HEK293 (cell line): ENCODE results near the gene PAFAH1B2.
A peak's percentile ranks its signal among the peaks of the same experiment; 100 is the strongest.
"Not testable (repeated sequence)": the region's sequence is repeated elsewhere in the genome, so short reads cannot be mapped to it uniquely, and the experiment has no call there.

ENCODE experiments used
- CTCF ChIA-PET: fragments of 350-600 bp; formaldehyde crosslinking; extraction: SDS; loops from one replicate; lab custom pipeline; 2021; ENCODE audit warnings: antibody characterized with exemption; lab: Yijun Ruan, JAX
- POLR2A ChIA-PET: fragments of 300-600 bp; formaldehyde crosslinking; extraction: SDS; loops from one replicate; lab custom pipeline; 2020; ENCODE audit warnings: antibody characterized with exemption, inconsistent platforms; lab: Yijun Ruan, JAX
- H3K27ac ChIP-seq: fragments of 200-500 bp; sonication (Bioruptor generic); 2 replicates; pipeline ENCODE4 v1.5.1; 2014; ENCODE audit warnings: low read depth, low read length, control low read depth, inconsistent platforms; ENCODE audit errors: extremely low read depth
- H3K36me3 ChIP-seq, 2 experiments: fragments of 200-500 bp in 1 of 2; sonication (Bioruptor generic) in 1 of 2; 1 replicate in 1 of 2; 2 replicates in 1 of 2; pipeline ENCODE4 v1.5.1; 2014 to 2017; ENCODE audit warnings: inconsistent platforms in 2 of 2, low read length in 2 of 2; ENCODE audit not compliant: control insufficient read depth in 2 of 2, insufficient read depth in 1 of 2
- H3K4me1 ChIP-seq: fragments of 200-500 bp; sonication (Bioruptor generic); 2 replicates; pipeline ENCODE4 v1.5.1; 2014; ENCODE audit warnings: mild to moderate bottlenecking, low read length, inconsistent platforms; ENCODE audit not compliant: control insufficient read depth, insufficient read depth
- H3K4me3 ChIP-seq: 2 replicates; pipeline ENCODE4 v1.5.1; 2011; ENCODE audit warnings: low read depth, mild to moderate bottlenecking, control low read depth, low read length, moderate library complexity
- H3K9me3 ChIP-seq: fragments of 200-500 bp; sonication (Bioruptor generic); 2 replicates; pipeline ENCODE4 v1.5.1; 2014; ENCODE audit warnings: low read depth, low read length, inconsistent platforms; ENCODE audit not compliant: control insufficient read depth, insufficient read depth
- BCL11A ChIP-seq: fragments of 450-650 bp; formaldehyde crosslinking; IDR thresholded peaks from 2 replicates; pipeline ENCODE4 v1.5.1; 2016; ENCODE audit warnings: low read depth, missing biosample characterization, missing genetic modification characterization
- HOXD13 ChIP-seq: sonication (generic); formaldehyde crosslinking; IDR thresholded peaks from 2 replicates; pipeline ENCODE4 v1.8.0; 2022; ENCODE audit warnings: missing genetic modification reagents, borderline replicate concordance
- INSM2 ChIP-seq: fragments of 450-650 bp; formaldehyde crosslinking; IDR thresholded peaks from 2 replicates; pipeline ENCODE4 v1.5.1; 2016; ENCODE audit warnings: missing biosample characterization, missing genetic modification characterization
- PRDM6 ChIP-seq: fragments of 450-650 bp; formaldehyde crosslinking; IDR thresholded peaks from 2 replicates; pipeline ENCODE4 v1.5.1; 2017; ENCODE audit warnings: missing biosample characterization, missing genetic modification characterization
- SP7 ChIP-seq: fragments of 450-650 bp; formaldehyde crosslinking; IDR thresholded peaks from 2 replicates; pipeline ENCODE4 v1.5.1; 2016; ENCODE audit warnings: missing biosample characterization, missing genetic modification characterization
- TRIM28 ChIP-seq: IDR thresholded peaks from 2 replicates; pipeline ENCODE4 v1.6.1; 2011; ENCODE audit warnings: low read length, control low read depth, borderline replicate concordance
- ZBTB1 ChIP-seq: fragments of 450-650 bp; formaldehyde crosslinking; IDR thresholded peaks from 2 replicates; pipeline ENCODE4 v1.5.1; 2016; ENCODE audit warnings: missing biosample characterization, missing genetic modification characterization
- ZNF843 ChIP-seq: fragments of 450-650 bp; formaldehyde crosslinking; IDR thresholded peaks from 2 replicates; pipeline ENCODE4 v1.5.1; 2016; ENCODE audit warnings: missing biosample characterization, missing genetic modification characterization
- TF ChIP-seq, protein P1 (sequence below): fragments of 450-650 bp; IDR thresholded peaks from 2 replicates; pipeline ENCODE4 v1.5.1; 2018; ENCODE audit warnings: missing biosample characterization, missing genetic modification characterization

PAFAH1B2 gene

GRCh38 chr11:117182551-117182935, 38.5 kb downstream of the PAFAH1B2 start (continued):
- TF ChIP-seq TRIM28, result no peak
- no peak for TF ChIP-seq BCL11A (tag by site-specific recombination)

- not testable (repeated sequence) for H3K27ac ChIP-seq, H3K4me1 ChIP-seq, H3K9me3 ChIP-seq, H3K4me3 ChIP-seq
- H3K36me3 ChIP-seq, result peaks cover 0 to 52% of the 10 kb centered on the region in 2 experiments; a peak in 1 of 3 replicates
- ChIA-PET CTCF (interaction anchor here (0.6 to 7.1 kb wide), 4 partner anchors 11 to 303 kb away, joined by 3 to 71 read pairs (median 8); partner anchors contain the start of gene PCSK7), POLR2A (interaction anchor here (0.6 kb wide), 1 partner anchor 414 kb away, joined by 5 read pairs; no protein-coding TSS in a partner anchor)
Measured at GRCh38 chr11:117183178-117183577, 39.1 kb downstream of the PAFAH1B2 start.

DNA sequence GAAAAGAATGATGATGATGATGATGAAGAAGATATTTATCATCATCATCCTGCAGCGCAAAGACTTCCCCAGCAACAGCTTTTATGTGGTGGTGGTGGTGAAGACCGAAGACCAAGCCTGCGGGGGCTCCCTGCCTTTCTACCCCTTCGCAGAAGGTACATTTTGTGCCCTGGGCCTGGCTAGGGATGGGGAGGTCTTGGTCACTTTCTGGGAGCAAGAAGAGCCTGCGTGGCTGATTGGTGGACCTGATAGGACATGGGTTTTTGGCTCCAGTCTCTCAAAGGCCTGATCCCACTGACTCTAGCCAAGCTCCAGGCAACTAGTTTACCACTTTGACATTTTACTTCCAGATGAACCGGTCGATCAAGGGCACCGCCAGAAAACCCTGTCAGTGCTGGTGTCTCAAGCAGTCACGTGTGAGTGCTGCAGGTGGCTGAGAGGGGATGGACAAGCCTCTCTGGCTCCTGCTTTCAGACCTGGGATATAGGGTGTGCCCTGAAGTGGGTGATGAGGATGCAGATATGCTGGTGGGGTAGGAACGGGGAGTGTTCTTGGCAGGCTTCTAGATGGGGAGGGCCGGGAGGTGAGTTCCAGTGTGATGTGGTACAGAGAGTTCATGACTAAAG, 39.8 kb downstream of the PAFAH1B2 start:
- no peaks in the 10 kb centered on the region for H3K9me3 ChIP-seq
- ChIA-PET POLR2A (no interaction called here), CTCF (interaction anchor here (0.6 to 7.1 kb wide), 3 partner anchors 39 to 53 kb away, joined by 3 to 71 read pairs (median 3); partner anchors contain the start of gene PCSK7)
- TF ChIP-seq ZBTB1 (tag by site-specific recombination) (no peak), PRDM6 (tag by site-specific recombination) (no peak), SP7 (tag by site-specific recombination) (no peak)
- TF ChIP-seq, protein P1, sequence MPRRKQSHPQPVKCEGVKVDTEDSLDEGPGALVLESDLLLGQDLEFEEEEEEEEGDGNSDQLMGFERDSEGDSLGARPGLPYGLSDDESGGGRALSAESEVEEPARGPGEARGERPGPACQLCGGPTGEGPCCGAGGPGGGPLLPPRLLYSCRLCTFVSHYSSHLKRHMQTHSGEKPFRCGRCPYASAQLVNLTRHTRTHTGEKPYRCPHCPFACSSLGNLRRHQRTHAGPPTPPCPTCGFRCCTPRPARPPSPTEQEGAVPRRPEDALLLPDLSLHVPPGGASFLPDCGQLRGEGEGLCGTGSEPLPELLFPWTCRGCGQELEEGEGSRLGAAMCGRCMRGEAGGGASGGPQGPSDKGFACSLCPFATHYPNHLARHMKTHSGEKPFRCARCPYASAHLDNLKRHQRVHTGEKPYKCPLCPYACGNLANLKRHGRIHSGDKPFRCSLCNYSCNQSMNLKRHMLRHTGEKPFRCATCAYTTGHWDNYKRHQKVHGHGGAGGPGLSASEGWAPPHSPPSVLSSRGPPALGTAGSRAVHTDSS, result peak; percentile 77
- H3K27ac ChIP-seq, result no peak overlapping the region
- H3K4me1 ChIP-seq, result no peaks in the 10 kb centered on the region
- peaks cover 0 to 58% of the 10 kb centered on the region in 2 experiments; a peak in 1 of 3 replicates for H3K36me3 ChIP-seq
- H3K4me3 ChIP-seq, result no peak overlapping the region

GRCh38 chr11:117185736-117186430, 41.8 kb downstream of the PAFAH1B2 start:
- no peaks in the 10 kb centered on the region for H3K9me3 ChIP-seq
- TF ChIP-seq ZNF843 (no peak), HOXD13 (CRISPR knock-in tag) (no peak), INSM2 (tag by site-specific recombination) (no peak)
- TF ChIP-seq, all 188 proteins: peak for 0
- Histone ChIP-seq H3K36me3 (peaks cover 0 to 78% of the 10 kb centered on the region in 2 experiments; a peak in 1 of 3 replicates), H3K4me1 (no peaks in the 10 kb centered on the region), H3K27ac (no peak overlapping the region), H3K4me3 (no peak overlapping the region)
- POLR2A ChIA-PET, result interaction anchor here (0.6 kb wide), 1 partner anchor 428 kb away, joined by 7 read pairs; no protein-coding TSS in a partner anchor
- CTCF ChIA-PET, result interaction anchor here (0.7 kb wide), 1 partner anchor 40 kb away, joined by 3 read pairs; no protein-coding TSS in a partner anchor
